Fibroblast of villous mesenchyme (primary cell): ENCODE data around the gene SEC61G. TPM values are rescaled to one million over a fixed set of nuclear protein-coding genes. Genes with fewer than 3 reads are reported as not detected.

Experiments used
- DNase-seq: peaks from one replicate; pipeline ENCODE4 v3.0.0-alpha.2; 2010; ENCODE audit warnings: low read depth
- H3K4me3 ChIP-seq: 2 replicates; pipeline ENCODE4 v1.5.1; 2011; ENCODE audit warnings: low read depth, mild to moderate bottlenecking, low read length
- total RNA-seq: library from RNA; depleted of rRNA; stranded (reverse); fragments of >200 nt; gene quantifications from 2 replicates; pipeline ENCODE4 v1.2.3, GENCODE V29; 2012
- TF ChIP-seq, protein P1 (sequence below): IDR thresholded peaks from 2 replicates; pipeline ENCODE4 v1.5.1; 2012; ENCODE audit warnings: low read depth, mild to moderate bottlenecking, low read length; ENCODE audit not compliant: insufficient read depth

SEC61G gene
- 220 and 240 TPM in 2 replicates for total RNA-seq

DNA sequence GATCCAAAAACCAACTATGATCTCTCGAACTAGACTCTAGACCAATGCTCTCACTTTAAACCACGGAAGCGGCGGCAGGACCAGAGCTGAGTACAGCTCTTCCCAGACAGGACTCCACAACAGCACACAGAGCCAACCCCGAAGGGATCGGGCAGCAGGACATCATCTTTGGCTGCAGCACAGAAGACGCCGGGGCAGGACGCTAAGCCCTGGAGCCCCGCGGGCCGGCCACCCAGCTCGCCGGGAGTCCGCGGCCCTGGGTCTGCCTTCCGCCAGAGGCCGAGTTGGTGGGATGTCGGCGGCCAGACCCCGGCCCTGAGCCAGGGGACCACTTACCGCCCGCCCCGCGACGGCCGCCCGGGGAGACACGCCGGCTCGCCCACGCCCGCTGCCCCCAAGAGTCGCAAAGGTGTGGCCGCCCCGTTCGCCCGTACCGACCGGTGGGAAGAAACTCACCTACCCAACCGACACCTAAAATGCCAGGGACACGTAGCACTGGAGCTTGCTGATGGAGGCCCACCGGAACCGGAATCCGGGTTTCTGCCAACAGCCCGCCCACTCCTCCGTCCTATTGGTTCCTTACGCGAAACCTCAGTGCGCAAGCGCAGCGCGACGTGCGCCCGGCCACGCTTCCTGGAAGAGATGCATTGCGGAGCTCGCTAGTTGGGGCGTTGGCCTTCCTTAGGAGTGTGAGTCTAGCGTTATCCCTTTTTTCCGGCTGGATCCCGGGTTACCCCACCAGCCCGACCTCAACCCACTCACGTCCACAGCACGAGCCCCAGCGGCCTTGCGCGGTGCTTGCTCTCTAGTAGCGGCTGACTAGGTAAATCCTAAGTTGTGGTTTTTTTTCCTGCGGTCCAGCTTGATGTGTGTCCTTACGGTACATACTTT lies at the start of gene SEC61G:
TSS of gene SEC61G (minus strand) at position 510 of the 891 bp plus-strand sequence. CDS start 1,623 bp downstream, outside the sequence.
- TF ChIP-seq, protein P1, sequence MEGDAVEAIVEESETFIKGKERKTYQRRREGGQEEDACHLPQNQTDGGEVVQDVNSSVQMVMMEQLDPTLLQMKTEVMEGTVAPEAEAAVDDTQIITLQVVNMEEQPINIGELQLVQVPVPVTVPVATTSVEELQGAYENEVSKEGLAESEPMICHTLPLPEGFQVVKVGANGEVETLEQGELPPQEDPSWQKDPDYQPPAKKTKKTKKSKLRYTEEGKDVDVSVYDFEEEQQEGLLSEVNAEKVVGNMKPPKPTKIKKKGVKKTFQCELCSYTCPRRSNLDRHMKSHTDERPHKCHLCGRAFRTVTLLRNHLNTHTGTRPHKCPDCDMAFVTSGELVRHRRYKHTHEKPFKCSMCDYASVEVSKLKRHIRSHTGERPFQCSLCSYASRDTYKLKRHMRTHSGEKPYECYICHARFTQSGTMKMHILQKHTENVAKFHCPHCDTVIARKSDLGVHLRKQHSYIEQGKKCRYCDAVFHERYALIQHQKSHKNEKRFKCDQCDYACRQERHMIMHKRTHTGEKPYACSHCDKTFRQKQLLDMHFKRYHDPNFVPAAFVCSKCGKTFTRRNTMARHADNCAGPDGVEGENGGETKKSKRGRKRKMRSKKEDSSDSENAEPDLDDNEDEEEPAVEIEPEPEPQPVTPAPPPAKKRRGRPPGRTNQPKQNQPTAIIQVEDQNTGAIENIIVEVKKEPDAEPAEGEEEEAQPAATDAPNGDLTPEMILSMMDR, result no peak
- peak within 1 kb of the TSS; percentile 94 for H3K4me3 ChIP-seq
- DNase-seq, result peak; percentile 97

DNA sequence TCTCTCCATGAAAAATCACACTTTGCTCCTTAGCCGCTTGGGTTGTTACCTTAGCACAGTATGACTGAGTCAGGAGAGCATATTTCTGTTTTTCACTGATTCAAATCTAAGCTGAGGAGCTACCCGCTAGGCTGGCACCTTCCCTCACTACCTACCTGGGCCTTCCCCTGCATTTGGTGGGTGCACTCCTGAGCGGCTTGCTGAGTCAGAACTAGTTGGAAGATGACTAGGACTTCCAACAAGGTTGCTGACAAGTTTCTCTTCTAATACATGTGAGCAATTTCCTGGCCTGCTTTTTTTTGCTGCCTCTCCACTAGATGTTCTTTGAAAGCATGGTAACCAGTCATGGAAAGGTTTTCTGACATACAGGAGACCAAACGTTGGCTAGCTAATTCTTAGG lies 43.8 kb upstream of the SEC61G start:
- H3K4me3 ChIP-seq, result no peak overlapping the region
- TF ChIP-seq, protein P1, result no peak
- no peak for DNase-seq

DNA sequence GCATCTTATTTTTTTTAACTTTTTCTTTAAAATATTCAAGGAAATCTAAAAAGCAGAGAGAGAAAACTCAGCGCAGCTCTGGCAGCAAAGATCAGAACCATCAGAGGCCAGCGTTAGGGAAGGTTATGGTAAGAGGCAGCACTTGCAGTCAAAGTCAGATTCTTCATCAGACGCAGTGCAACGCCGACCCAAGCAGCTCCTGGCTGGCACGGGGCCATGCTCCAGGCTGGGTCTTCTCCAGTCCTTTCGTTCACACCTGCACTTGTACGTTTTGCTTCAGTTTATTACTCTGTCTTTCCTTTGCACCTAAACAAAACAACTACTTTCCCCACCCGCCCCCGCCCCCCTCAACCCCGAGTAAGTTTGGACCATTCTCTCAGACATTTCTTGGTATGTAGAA lies 43.1 kb upstream of the SEC61G start:
- H3K4me3 ChIP-seq, result no peak overlapping the region
- no peak for DNase-seq
- TF ChIP-seq, protein P1, result no peak

DNA sequence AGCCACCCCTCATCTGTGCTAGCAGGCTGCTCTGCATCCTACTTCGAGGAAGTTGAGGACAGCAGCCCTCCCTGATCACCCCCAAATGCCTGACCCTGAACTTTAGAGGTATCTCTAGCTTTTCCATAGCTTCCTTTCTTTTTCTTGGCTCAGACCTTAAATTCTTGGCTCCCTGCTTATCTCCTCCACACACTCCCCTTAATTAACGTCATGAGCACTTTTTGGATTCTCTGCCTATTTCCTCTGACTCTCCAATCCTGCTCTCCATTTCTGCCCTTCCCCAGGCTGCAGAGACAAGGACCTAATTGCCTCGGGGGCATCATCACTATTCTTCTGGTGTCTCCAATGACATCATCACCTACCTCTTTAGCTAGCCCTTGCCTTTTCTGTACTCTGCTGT lies 40.8 kb upstream of the SEC61G start:
- no peak for DNase-seq
- TF ChIP-seq, protein P1, result no peak
- no peak overlapping the region for H3K4me3 ChIP-seq

DNA sequence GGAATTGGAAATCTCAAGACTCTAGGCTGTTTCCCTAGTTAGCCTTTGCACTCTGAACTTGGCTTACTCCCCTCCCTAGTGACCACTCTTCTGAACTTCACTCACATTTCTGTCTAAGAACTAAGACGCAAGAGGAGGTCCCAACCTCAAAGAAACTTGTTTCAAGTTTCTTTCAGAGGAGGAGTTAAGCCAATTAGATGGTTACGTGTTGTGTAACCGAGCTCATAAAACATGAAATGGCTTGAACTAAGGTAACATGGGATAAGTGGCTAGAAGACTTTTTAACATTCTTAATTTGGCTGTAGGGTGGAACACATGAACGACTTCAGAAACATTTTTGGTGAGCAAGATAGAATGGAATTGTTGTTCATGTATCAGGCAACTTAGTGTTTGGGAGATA lies 39.5 kb upstream of the SEC61G start:
- no peak overlapping the region for H3K4me3 ChIP-seq
- TF ChIP-seq, protein P1, result no peak
- peak; percentile 14 for DNase-seq

DNA sequence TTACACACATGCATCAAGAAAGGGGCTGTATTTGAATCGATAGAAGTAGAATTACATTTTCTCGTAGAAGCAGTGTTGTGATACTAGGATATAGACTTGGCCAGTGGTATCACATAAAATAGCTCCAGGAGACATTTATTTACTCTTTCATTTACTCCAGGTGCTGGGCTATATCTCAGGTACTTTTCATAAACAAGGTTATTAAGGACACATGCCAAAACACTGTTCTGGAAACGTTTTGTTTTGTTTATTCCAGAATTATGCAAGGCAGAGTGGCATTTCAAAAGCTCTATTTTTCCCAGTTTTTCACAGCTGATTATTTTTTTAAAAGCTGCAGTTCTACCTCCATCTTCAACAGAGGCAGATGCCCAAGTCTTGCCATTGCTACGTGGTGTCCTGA lies 37.8 kb upstream of the SEC61G start:
- TF ChIP-seq, protein P1, result no peak
- no peak for DNase-seq
- no peak overlapping the region for H3K4me3 ChIP-seq

DNA sequence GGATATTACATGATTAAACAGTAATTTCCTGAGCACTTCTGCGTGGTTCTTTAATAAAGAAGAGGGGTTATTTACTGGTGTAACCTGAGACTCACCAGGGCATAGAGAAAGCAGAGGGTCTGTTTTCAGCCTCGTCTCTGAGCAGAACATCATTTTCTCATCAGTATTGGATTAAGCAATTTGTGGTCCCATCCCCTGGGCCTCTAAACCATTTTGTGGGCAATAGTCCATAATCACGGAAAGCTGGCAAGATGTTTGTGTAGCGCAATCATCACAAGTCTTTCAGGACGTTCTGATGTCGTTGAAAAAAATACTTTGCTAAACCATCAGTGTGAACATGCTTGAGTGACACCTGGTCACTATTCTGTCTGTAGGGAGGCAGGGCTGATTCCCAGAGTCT lies 37.1 kb upstream of the SEC61G start:
- H3K4me3 ChIP-seq, result no peak overlapping the region
- DNase-seq, result no peak
- TF ChIP-seq, protein P1, result no peak
